ENCODE measurements around the gene WDR20. TPM values are rescaled to one million over a fixed set of nuclear protein-coding genes. Genes with fewer than 3 reads are reported as not detected.

WDR20 gene
- total and polyA plus RNA-seq, 2 of the 8 experiments (the other 6 are each of a cell fraction or from before 2014, with no cell fraction given), result 11.2 to 26.7 TPM

- TF ChIP-seq NRF1 (IDR thresholded peaks at IDR 0.05; ENCODE audit: low read depth, low read length) (no peak), SP1 (IDR thresholded peaks at IDR 0.05; ENCODE audit: low read depth, low read length) (no peak), KDM1A (IDR thresholded peaks at IDR 0.05; ENCODE audit: borderline replicate concordance, low read length) (no peak), SIX5 (IDR thresholded peaks at IDR 0.05; ENCODE audit: low read depth, low read length) (no peak), RFX5 (IDR thresholded peaks at IDR 0.05; ENCODE audit: borderline replicate concordance, low read depth, low read length) (no peak), JUN (IDR thresholded peaks at IDR 0.05; ENCODE audit: low read depth, low read length) (no peak), SP2 (IDR thresholded peaks at IDR 0.05; ENCODE audit: low read length) (no peak)
Measured at GRCh38 chr14:102202944-102203343, 63.2 kb downstream of the WDR20 start (continued).
